Measurements from ENCODE around the gene TMEM201.
A peak's percentile ranks its signal among the peaks of the same experiment; 100 is the strongest.

Gene TMEM201

GRCh38 chr1:9575486-9575885, 13.2 kb upstream of the TMEM201 start:
- no peak for TF ChIP-seq TAF1 (IDR thresholded peaks at IDR 0.05; ENCODE audit: low read depth, low read length)
- no peak for TF ChIP-seq POLR2AphosphoS5 (IDR thresholded peaks at IDR 0.05; ENCODE audit: low read depth, low read length)
- no peak for TF ChIP-seq PAX5 (IDR thresholded peaks at IDR 0.05; ENCODE audit: insufficient read depth, low read length, severe bottlenecking)
- no peak for TF ChIP-seq POLR2A (IDR thresholded peaks at IDR 0.05; ENCODE audit: low read depth, low read length)
- DNase-seq (ENCODE audit: insufficient read length, low spot score) (no peak), FAIRE-seq (no peak)

DNA sequence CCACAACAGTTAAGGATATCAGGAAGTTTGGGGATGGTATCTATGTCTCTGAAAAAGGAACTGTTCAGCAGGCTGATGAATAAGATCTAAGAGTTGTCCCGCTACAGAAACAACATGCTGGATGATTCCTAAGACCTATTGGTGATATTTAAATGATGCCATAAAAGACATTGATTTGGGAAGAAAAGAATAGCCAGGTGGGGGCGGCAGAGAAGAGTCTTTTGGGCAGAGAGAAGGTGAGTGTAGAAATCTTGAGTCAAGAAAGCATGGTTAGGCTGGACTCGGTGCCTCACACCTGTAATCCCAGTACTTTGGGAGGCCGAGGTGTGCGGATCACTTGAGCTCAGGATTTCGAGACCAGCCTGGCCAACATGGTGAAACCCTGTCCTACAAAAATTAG, 11.8 kb upstream of the TMEM201 start:
- FAIRE-seq (no peak), DNase-seq (ENCODE audit: insufficient read length, low spot score) (no peak)
- no peak for TF ChIP-seq PAX5 (IDR thresholded peaks at IDR 0.05; ENCODE audit: insufficient read depth, low read length, severe bottlenecking)
- no peak for TF ChIP-seq POLR2AphosphoS5 (IDR thresholded peaks at IDR 0.05; ENCODE audit: low read depth, low read length)
- no peak for TF ChIP-seq TAF1 (IDR thresholded peaks at IDR 0.05; ENCODE audit: low read depth, low read length)
- no peak for TF ChIP-seq POLR2A (IDR thresholded peaks at IDR 0.05; ENCODE audit: low read depth, low read length)
- TF ChIP-seq POU2F2 (IDR thresholded peaks at IDR 0.05; ENCODE audit: low read depth, low read length), result no peak
- TF ChIP-seq SPI1 (IDR thresholded peaks at IDR 0.05; ENCODE audit: low read depth, low read length), result no peak

DNA sequence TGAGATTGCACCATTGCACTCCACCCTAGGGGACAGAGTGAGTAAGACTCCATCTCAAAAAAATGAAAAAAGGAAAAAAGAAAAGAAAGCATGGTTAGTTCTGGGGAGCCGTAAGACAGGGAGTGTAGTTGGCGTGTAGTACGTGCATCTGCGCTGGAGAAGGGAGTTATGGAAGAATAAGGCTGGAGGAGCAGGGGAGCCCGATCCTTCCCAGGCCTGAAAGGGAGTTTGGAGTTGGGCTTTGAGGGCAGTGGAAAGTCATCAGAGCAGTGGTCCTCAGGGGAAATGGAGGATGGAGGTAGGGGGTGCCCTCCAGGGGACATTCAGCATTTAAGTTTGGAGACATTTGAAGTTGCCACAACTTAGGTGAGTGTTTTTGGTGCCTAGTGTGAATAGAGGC, 11.3 kb upstream of the TMEM201 start:
- DNase-seq (ENCODE audit: insufficient read length, low spot score) (no peak), FAIRE-seq (no peak)
- TF ChIP-seq POU2F2 (IDR thresholded peaks at IDR 0.05; ENCODE audit: low read depth, low read length) (no peak), SPI1 (IDR thresholded peaks at IDR 0.05; ENCODE audit: low read depth, low read length) (no peak), POLR2A (IDR thresholded peaks at IDR 0.05; ENCODE audit: low read depth, low read length) (no peak), PAX5 (IDR thresholded peaks at IDR 0.05; ENCODE audit: insufficient read depth, low read length, severe bottlenecking) (no peak), POLR2AphosphoS5 (IDR thresholded peaks at IDR 0.05; ENCODE audit: low read depth, low read length) (no peak), TAF1 (IDR thresholded peaks at IDR 0.05; ENCODE audit: low read depth, low read length) (no peak)

GRCh38 chr1:9580942-9581341, 7.8 kb upstream of the TMEM201 start:
- no peak for TF ChIP-seq POLR2AphosphoS5 (IDR thresholded peaks at IDR 0.05; ENCODE audit: low read depth, low read length)
- DNase-seq (ENCODE audit: insufficient read length, low spot score), result no peak
- no peak for FAIRE-seq

GRCh38 chr1:9586147-9586766, 2.5 kb upstream of the TMEM201 start:
- DNase-seq (ENCODE audit: insufficient read length, low spot score), result no peak
- no peak for TF ChIP-seq POLR2A (IDR thresholded peaks at IDR 0.05; ENCODE audit: low read depth, low read length)
- TF ChIP-seq SPI1 (IDR thresholded peaks at IDR 0.05; ENCODE audit: low read depth, low read length), result no peak
- TF ChIP-seq TAF1 (IDR thresholded peaks at IDR 0.05; ENCODE audit: low read depth, low read length), result no peak
- no peak for TF ChIP-seq POLR2AphosphoS5 (IDR thresholded peaks at IDR 0.05; ENCODE audit: low read depth, low read length)
- no peak for TF ChIP-seq PAX5 (IDR thresholded peaks at IDR 0.05; ENCODE audit: insufficient read depth, low read length, severe bottlenecking)
- no peak for TF ChIP-seq POU2F2 (IDR thresholded peaks at IDR 0.05; ENCODE audit: low read depth, low read length)
- no peak for FAIRE-seq

DNA sequence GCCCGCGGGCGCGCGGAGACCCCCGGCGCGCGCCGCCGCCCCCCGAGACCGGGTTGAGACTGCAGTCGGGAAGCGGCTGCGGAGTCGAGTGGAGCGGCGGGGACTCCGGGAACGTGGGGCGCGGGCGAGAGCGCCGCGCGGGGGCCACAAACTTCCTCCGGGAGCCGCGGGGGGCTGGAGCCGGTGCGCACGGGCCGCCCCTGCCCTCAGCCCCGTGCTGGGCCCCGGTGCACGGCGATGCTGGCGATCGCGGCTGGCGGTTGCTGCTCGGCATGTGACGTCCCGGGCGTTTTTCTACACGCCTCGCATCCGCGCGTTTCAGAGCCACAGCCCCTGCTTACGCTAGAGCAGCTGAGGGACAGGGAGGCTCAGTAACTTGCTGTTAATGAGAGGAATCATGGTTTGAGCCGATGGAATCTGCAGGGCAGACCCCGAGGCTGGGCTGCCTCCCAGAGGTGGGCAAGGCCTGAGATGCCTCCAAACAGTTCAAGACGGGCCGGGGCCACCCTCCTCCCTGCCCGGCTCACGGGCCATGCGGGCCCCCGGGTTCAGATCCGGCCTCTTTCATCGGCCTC, 520 bp downstream of the TMEM201 start:
- peak; percentile 86 for FAIRE-seq
- TF ChIP-seq PAX5 (IDR thresholded peaks at IDR 0.05; ENCODE audit: insufficient read depth, low read length, severe bottlenecking) (no peak), POLR2A (IDR thresholded peaks at IDR 0.05; ENCODE audit: low read depth, low read length) (no peak), SPI1 (IDR thresholded peaks at IDR 0.05; ENCODE audit: low read depth, low read length) (no peak), POLR2AphosphoS5 (IDR thresholded peaks at IDR 0.05; ENCODE audit: low read depth, low read length) (no peak), TAF1 (IDR thresholded peaks at IDR 0.05; ENCODE audit: low read depth, low read length) (no peak), POU2F2 (IDR thresholded peaks at IDR 0.05; ENCODE audit: low read depth, low read length) (no peak)
- DNase-seq (ENCODE audit: insufficient read length, low spot score), result peak; percentile 22

- DNase-seq (ENCODE audit: insufficient read length, low spot score) (no peak), FAIRE-seq (peak; percentile 33)
- TF ChIP-seq TAF1 (IDR thresholded peaks at IDR 0.05; ENCODE audit: low read depth, low read length) (no peak), POU2F2 (IDR thresholded peaks at IDR 0.05; ENCODE audit: low read depth, low read length) (no peak), SPI1 (IDR thresholded peaks at IDR 0.05; ENCODE audit: low read depth, low read length) (no peak), POLR2AphosphoS5 (IDR thresholded peaks at IDR 0.05; ENCODE audit: low read depth, low read length) (no peak), PAX5 (IDR thresholded peaks at IDR 0.05; ENCODE audit: insufficient read depth, low read length, severe bottlenecking) (no peak), POLR2A (IDR thresholded peaks at IDR 0.05; ENCODE audit: low read depth, low read length) (no peak)
Measured at GRCh38 chr1:9589719-9590157, 1.0 kb downstream of the TMEM201 start.

- DNase-seq (ENCODE audit: insufficient read length, low spot score), result no peak
- no peak for TF ChIP-seq TAF1 (IDR thresholded peaks at IDR 0.05; ENCODE audit: low read depth, low read length)
- no peak for TF ChIP-seq POLR2AphosphoS5 (IDR thresholded peaks at IDR 0.05; ENCODE audit: low read depth, low read length)
- no peak for TF ChIP-seq POU2F2 (IDR thresholded peaks at IDR 0.05; ENCODE audit: low read depth, low read length)
- no peak for TF ChIP-seq PAX5 (IDR thresholded peaks at IDR 0.05; ENCODE audit: insufficient read depth, low read length, severe bottlenecking)
- TF ChIP-seq POLR2A (IDR thresholded peaks at IDR 0.05; ENCODE audit: low read depth, low read length), result no peak
- TF ChIP-seq SPI1 (IDR thresholded peaks at IDR 0.05; ENCODE audit: low read depth, low read length), result no peak
- no peak for FAIRE-seq
Measured at GRCh38 chr1:9590201-9590600, 1.5 kb downstream of the TMEM201 start.

DNA sequence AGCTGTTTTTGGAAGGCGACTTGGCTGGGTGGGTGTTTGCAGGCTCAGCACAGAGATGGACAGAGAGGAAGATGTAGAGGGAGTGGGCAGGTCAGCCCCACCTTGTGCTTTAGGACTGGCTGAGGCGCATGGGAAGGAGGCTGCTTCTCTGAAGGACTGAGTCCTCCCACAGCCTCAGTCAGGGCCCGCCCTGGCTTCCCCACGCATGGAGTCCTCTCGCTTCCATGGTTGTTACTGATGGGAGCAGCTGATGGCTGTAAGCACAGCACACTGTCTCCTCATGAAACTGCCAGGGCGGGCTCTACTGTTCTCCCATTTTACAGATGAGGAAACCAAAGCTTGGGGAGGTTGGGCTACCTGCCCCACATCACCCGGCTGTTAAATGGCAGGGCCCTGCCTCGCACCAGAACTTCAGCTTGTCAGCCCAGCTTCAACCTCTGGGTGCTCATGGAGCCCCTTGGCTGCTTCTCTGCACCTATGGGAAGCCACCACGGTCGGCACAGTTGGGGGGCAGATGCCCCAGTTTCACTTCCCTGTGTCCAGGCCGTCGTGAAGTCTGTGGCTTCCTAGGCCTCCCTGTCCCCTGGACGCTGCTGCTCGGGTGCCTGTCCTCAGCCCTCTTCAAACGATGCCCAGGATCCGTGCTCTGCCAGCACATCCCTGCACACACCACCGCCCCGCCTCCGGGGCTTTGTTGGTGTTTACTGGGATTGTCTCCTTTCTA, 2.4 kb downstream of the TMEM201 start:
- peak; percentile 87 for TF ChIP-seq SPI1 (IDR thresholded peaks at IDR 0.05; ENCODE audit: low read depth, low read length)
- TF ChIP-seq TAF1 (IDR thresholded peaks at IDR 0.05; ENCODE audit: low read depth, low read length), result no peak
- DNase-seq (ENCODE audit: insufficient read length, low spot score) (peak; percentile 26), FAIRE-seq (peak; percentile 51)

Measured in GM12891 (cell line).